H9 (cell line): Measurements from ENCODE around the gene UXT. TPM values are rescaled to one million over a fixed set of nuclear protein-coding genes. Genes with fewer than 3 reads are reported as not detected.
A peak's percentile ranks its signal among the peaks of the same experiment; 100 is the strongest.

Experiments used
- DNase-seq: peaks from one replicate; pipeline ENCODE4 v3.0.0-alpha.2; 2017
- H2AFZ ChIP-seq: one replicate; pipeline ENCODE4 v1.6.1; 2013; ENCODE audit warnings: mild to moderate bottlenecking, low read length, control low read depth, moderate library complexity
- H2AK5ac ChIP-seq: 2 replicates; pipeline ENCODE4 v1.6.1; 2013; ENCODE audit warnings: low read length, control low read depth, mixed read lengths; ENCODE audit not compliant: insufficient read length
- H2BK120ac ChIP-seq: one replicate; pipeline ENCODE4 v1.6.1; 2013; ENCODE audit warnings: low read depth, mild to moderate bottlenecking, low read length, control low read depth, inconsistent platforms; ENCODE audit not compliant: poor library complexity, severe bottlenecking
- H2BK12ac ChIP-seq: 2 replicates; pipeline ENCODE4 v1.6.1; 2013; ENCODE audit warnings: low read length, control low read depth, mixed read lengths, low read depth; ENCODE audit not compliant: insufficient read length
- H2BK15ac ChIP-seq: 2 replicates; pipeline ENCODE4 v1.6.1; 2013; ENCODE audit warnings: low read depth, low read length, control low read depth
- H2BK20ac ChIP-seq: one replicate; pipeline ENCODE4 v1.6.1; 2013; ENCODE audit warnings: low read depth, mild to moderate bottlenecking, low read length, control low read depth, inconsistent platforms; ENCODE audit not compliant: poor library complexity, severe bottlenecking
- H2BK5ac ChIP-seq: 2 replicates; pipeline ENCODE4 v1.6.1; 2013; ENCODE audit warnings: low read length, control low read depth, mixed read lengths; ENCODE audit not compliant: insufficient read length
- H3K14ac ChIP-seq: 2 replicates; pipeline ENCODE4 v1.6.1; 2013; ENCODE audit warnings: low read length, control low read depth; ENCODE audit not compliant: insufficient read depth
- H3K18ac ChIP-seq: 2 replicates; pipeline ENCODE4 v1.6.1; 2013; ENCODE audit warnings: low read depth, mild to moderate bottlenecking, mixed read lengths, low read length, control low read depth; ENCODE audit not compliant: insufficient read length
- H3K23ac ChIP-seq: 2 replicates; pipeline ENCODE4 v1.6.1; 2013; ENCODE audit warnings: low read length, control low read depth, mixed read lengths, low read depth; ENCODE audit not compliant: insufficient read length
- H3K23me2 ChIP-seq: 2 replicates; pipeline ENCODE4 v1.6.1; 2013; ENCODE audit warnings: low read depth, mild to moderate bottlenecking, mixed read lengths, low read length, control low read depth; ENCODE audit not compliant: insufficient read length, poor library complexity, severe bottlenecking
- H3K27ac ChIP-seq: 2 replicates; pipeline ENCODE4 v1.5.1; 2013; ENCODE audit warnings: low read length, control low read depth, mixed read lengths, low read depth; ENCODE audit not compliant: insufficient read length
- H3K27me3 ChIP-seq: 2 replicates; pipeline ENCODE4 v1.6.1; 2013; ENCODE audit warnings: low read length, control low read depth, inconsistent platforms; ENCODE audit not compliant: insufficient read depth
- H3K4ac ChIP-seq: 2 replicates; pipeline ENCODE4 v1.6.1; 2013; ENCODE audit warnings: low read depth, mild to moderate bottlenecking, control low read depth, inconsistent platforms, low read length, moderate library complexity
- H3K4me1 ChIP-seq: 2 replicates; pipeline ENCODE4 v1.6.1; 2013; ENCODE audit warnings: low read length, control low read depth, inconsistent platforms; ENCODE audit not compliant: insufficient read depth
- H3K4me2 ChIP-seq: 2 replicates; pipeline ENCODE4 v1.6.1; 2013; ENCODE audit warnings: low read length, control low read depth, mixed read lengths; ENCODE audit not compliant: insufficient read length, insufficient read depth
- H3K56ac ChIP-seq: 2 replicates; pipeline ENCODE4 v1.6.1; 2013; ENCODE audit warnings: low read depth, mild to moderate bottlenecking, mixed read lengths, low read length, control low read depth; ENCODE audit not compliant: insufficient read length
- H3K79me1 ChIP-seq: 2 replicates; pipeline ENCODE4 v1.6.1; 2013; ENCODE audit warnings: low read depth, mild to moderate bottlenecking, moderate library complexity, low read length, control low read depth, inconsistent platforms; ENCODE audit not compliant: insufficient read depth, poor library complexity, severe bottlenecking
- H3K79me2 ChIP-seq: 2 replicates; pipeline ENCODE4 v1.6.1; 2013; ENCODE audit warnings: low read length, control low read depth, inconsistent platforms; ENCODE audit not compliant: insufficient read depth
- H3K9ac ChIP-seq: 2 replicates; pipeline ENCODE4 v1.6.1; 2013; ENCODE audit warnings: low read length, control low read depth, mixed read lengths; ENCODE audit not compliant: insufficient read length; ENCODE audit errors: extremely low read depth
- H3K9me3 ChIP-seq: one replicate; pipeline ENCODE4 v1.6.1; 2013; ENCODE audit warnings: low read depth, low read length, inconsistent platforms; ENCODE audit not compliant: control insufficient read depth
- H3T11ph ChIP-seq: one replicate; pipeline ENCODE4 v1.6.1; 2013; ENCODE audit warnings: mild to moderate bottlenecking, low read length, control low read depth, inconsistent platforms
- H4K20me1 ChIP-seq: one replicate; pipeline ENCODE4 v1.6.1; 2013; ENCODE audit not compliant: control insufficient read depth, insufficient read length, insufficient read depth
- H4K5ac ChIP-seq: 2 replicates; pipeline ENCODE4 v1.6.1; 2013; ENCODE audit warnings: low read depth, mild to moderate bottlenecking, mixed read lengths, low read length, control low read depth; ENCODE audit not compliant: insufficient read length
- H4K8ac ChIP-seq: replicated peaks from 2 replicates; pipeline ENCODE4 v1.6.1; 2013; ENCODE audit warnings: low read length, control low read depth, mixed read lengths, low read depth; ENCODE audit not compliant: insufficient read length
- H4K91ac ChIP-seq: 2 replicates; pipeline ENCODE4 v1.6.1; 2013; ENCODE audit warnings: low read depth, mild to moderate bottlenecking, moderate library complexity, mixed read lengths, low read length, control low read depth; ENCODE audit not compliant: insufficient read length
- H3K27ac Mint-ChIP-seq, 3 experiments: 2 replicates in 2 of 3; 3 replicates in 1 of 3; pipeline ENCODE4 v1.8.0; 2020 to 2021; ENCODE audit warnings: mixed read lengths in 3 of 3, mild to moderate bottlenecking in 1 of 3, moderate library complexity in 1 of 3
- H3K27me3 Mint-ChIP-seq: 2 replicates; pipeline ENCODE4 v1.8.0; 2021; ENCODE audit warnings: low read depth, mild to moderate bottlenecking, moderate library complexity, mixed read lengths
- H3K36me3 Mint-ChIP-seq, 3 experiments: 2 replicates in 2 of 3; 3 replicates in 1 of 3; pipeline ENCODE4 v1.8.0; 2020 to 2021; ENCODE audit warnings: low read depth in 3 of 3, mixed read lengths in 3 of 3; ENCODE audit not compliant: insufficient read depth in 1 of 3
- H3K4me1 Mint-ChIP-seq, 2 experiments: 2 replicates each; pipeline ENCODE4 v1.8.0; 2020; ENCODE audit warnings: mixed read lengths in 2 of 2
- H3K4me3 Mint-ChIP-seq, 2 experiments: 2 replicates in 1 of 2; 3 replicates in 1 of 2; pipeline ENCODE4 v1.8.0; 2020 to 2021; ENCODE audit warnings: mild to moderate bottlenecking in 2 of 2, mixed read lengths in 2 of 2, moderate library complexity in 1 of 2
- H3K9me3 Mint-ChIP-seq, 2 experiments: 2 replicates in 1 of 2; 3 replicates in 1 of 2; pipeline ENCODE4 v1.8.0; 2020; ENCODE audit warnings: mild to moderate bottlenecking in 2 of 2, mixed read lengths in 2 of 2, moderate library complexity in 1 of 2
- CTCF ChIP-seq: fragments of 200-600 bp; sonication (generic); conservative IDR thresholded peaks from 3 replicates; pipeline ENCODE4 v1.8.0; 2021; ENCODE audit warnings: antibody characterized with exemption, mild to moderate bottlenecking
- WGBS: extraction: QIAGEN DNeasy Blood & Tissue Kit; methylation state at CpG from one replicate; pipeline ENCODE4 v1.1.7; 2013; ENCODE audit warnings: missing lambda C conversion rate, low lambda C conversion rate, mixed read lengths; ENCODE audit not compliant: insufficient read length; ENCODE audit errors: extremely low coverage; 5-methylcytosine and 5-hydroxymethylcytosine counted together
- total RNA-seq: library from RNA; stranded (reverse); gene quantifications from 2 replicates; pipeline ENCODE4 v1.2.1, GENCODE V29; 2021

UXT gene
- total RNA-seq, 1 experiment from 2014 or later = 95.1 TPM

GRCh38 chrX:47632666-47633065 lies 26.3 kb downstream of the UXT start:
- no peaks in the 10 kb centered on the region for H4K20me1 ChIP-seq
- no peak overlapping the region for H3K4ac ChIP-seq
- H3K4me2 ChIP-seq = no peak overlapping the region
- no peak for TF ChIP-seq CTCF
- H3K36me3 Mint-ChIP-seq = peaks cover 15 to 22% (median 16%) of the 10 kb centered on the region in 3 experiments
- no peak overlapping the region for H3K9ac ChIP-seq
- peaks cover 8 to 26% of the 10 kb centered on the region in 2 experiments for H3K4me1 Mint-ChIP-seq
- no peaks in the 10 kb centered on the region for H3K79me1 ChIP-seq
- no peak overlapping the region for H2AFZ ChIP-seq
- no peak overlapping the region for H2BK5ac ChIP-seq
- H4K5ac ChIP-seq = no peak overlapping the region
- no peak overlapping the region for H3K14ac ChIP-seq
- H2BK120ac ChIP-seq = no peak overlapping the region
- no peaks in the 10 kb centered on the region for H3K27me3 ChIP-seq
- WGBS = no CpG with 5 or more reads among the region's 4 CpGs
- no peaks in the 10 kb centered on the region for H3K27me3 Mint-ChIP-seq
- H3K18ac ChIP-seq = no peak overlapping the region
- DNase-seq = no peak
- H3K23ac ChIP-seq = no peak overlapping the region
- H4K91ac ChIP-seq = no peak overlapping the region
- no peaks in the 10 kb centered on the region for H3K23me2 ChIP-seq
- H3K56ac ChIP-seq = no peak overlapping the region
- no peaks in the 10 kb centered on the region for H3K79me2 ChIP-seq
- H4K8ac ChIP-seq = no peak overlapping the region
- no peak overlapping the region for H2BK20ac ChIP-seq
- no peak overlapping the region for H2BK15ac ChIP-seq
- H3K4me3 Mint-ChIP-seq = no peak overlapping the region
- peaks cover 48 to 52% of the 10 kb centered on the region in 2 experiments for H3K9me3 Mint-ChIP-seq
- H3K4me1 ChIP-seq = peaks cover 2% of the 10 kb centered on the region; the same call in 1 of the 2 replicates
- no peak overlapping the region for H3K27ac ChIP-seq
- H2AK5ac ChIP-seq = no peak overlapping the region
- H3K27ac Mint-ChIP-seq = peak overlapping the region in 1 of 3 experiments; percentile 46; a peak in 2 of 7 replicates
- H3K9me3 ChIP-seq = peaks cover 38% of the 10 kb centered on the region
- no peak overlapping the region for H2BK12ac ChIP-seq
- no peak overlapping the region for H3T11ph ChIP-seq
